Measurements from ENCODE around the gene RIMBP2. TPM values are rescaled to one million over a fixed set of nuclear protein-coding genes. Genes with fewer than 3 reads are reported as not detected.

Gene RIMBP2
- polyA plus RNA-seq, 1 donor (not counting 4 experiments of a cell fraction or from before 2014, with no cell fraction given) = 0.16 TPM

DNA sequence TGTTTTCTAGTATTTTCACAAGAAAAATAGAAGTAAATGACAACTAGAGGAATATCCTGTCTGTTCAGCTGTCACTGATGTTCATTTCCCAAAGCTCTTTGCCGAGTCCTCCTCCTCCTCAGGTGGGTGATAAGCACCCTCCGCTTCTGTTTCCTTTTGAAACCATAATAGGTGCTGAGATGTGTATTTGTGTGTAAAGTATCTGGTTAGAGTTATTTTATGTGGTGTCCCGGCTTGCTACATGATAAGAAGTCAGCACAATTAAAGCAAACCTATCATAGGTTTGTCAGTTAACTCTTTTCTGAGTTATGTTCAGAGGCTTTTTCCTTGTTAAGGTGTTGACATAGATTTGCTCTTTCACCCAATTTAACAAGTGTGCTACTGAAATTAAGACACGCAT is 296.0 kb downstream of the RIMBP2 start:
- H3K36me3 ChIP-seq (ENCODE audit: control insufficient read depth in 2 of 2, extremely low read depth in 1 of 2, insufficient read depth in 2 of 2, low read length in 2 of 2) = no peaks in the 10 kb centered on the region
- H3K9me3 ChIP-seq (ENCODE audit: control insufficient read depth, low read depth, low read length) = no peaks in the 10 kb centered on the region
- H3K4me2 ChIP-seq (ENCODE audit: control insufficient read depth, extremely low read depth, insufficient read depth, low read depth, low read length) = no peak overlapping the region
- no peak overlapping the region for H3K4me3 ChIP-seq (ENCODE audit: control insufficient read depth in 2 of 3, extremely low read depth in 1 of 3, insufficient read depth in 2 of 3, low read depth in 1 of 3, low read length in 3 of 3)
- no peak for TF ChIP-seq EZH2 (IDR thresholded peaks at IDR 0.05; ENCODE audit: low read length)
- TF ChIP-seq, protein P1, sequence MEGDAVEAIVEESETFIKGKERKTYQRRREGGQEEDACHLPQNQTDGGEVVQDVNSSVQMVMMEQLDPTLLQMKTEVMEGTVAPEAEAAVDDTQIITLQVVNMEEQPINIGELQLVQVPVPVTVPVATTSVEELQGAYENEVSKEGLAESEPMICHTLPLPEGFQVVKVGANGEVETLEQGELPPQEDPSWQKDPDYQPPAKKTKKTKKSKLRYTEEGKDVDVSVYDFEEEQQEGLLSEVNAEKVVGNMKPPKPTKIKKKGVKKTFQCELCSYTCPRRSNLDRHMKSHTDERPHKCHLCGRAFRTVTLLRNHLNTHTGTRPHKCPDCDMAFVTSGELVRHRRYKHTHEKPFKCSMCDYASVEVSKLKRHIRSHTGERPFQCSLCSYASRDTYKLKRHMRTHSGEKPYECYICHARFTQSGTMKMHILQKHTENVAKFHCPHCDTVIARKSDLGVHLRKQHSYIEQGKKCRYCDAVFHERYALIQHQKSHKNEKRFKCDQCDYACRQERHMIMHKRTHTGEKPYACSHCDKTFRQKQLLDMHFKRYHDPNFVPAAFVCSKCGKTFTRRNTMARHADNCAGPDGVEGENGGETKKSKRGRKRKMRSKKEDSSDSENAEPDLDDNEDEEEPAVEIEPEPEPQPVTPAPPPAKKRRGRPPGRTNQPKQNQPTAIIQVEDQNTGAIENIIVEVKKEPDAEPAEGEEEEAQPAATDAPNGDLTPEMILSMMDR (optimal IDR thresholded peaks at IDR 0.05 in 1 of 3, IDR thresholded peaks at IDR 0.05 in 1 of 3, conservative IDR thresholded peaks at IDR 0.05 in 1 of 3; ENCODE audit: extremely low read depth in 1 of 3, insufficient read depth in 2 of 3, low read length in 3 of 3) = no peak
- no peaks in the 10 kb centered on the region for H3K4me1 ChIP-seq (ENCODE audit: control insufficient read depth, extremely low read depth, insufficient read depth, low read length)
- no peaks in the 10 kb centered on the region for H3K79me2 ChIP-seq (ENCODE audit: control insufficient read depth, insufficient read depth, low read length)
- no peaks in the 10 kb centered on the region for H3K9me1 ChIP-seq (ENCODE audit: control insufficient read depth, extremely low read depth, insufficient read depth, low read length)
- no peaks in the 10 kb centered on the region for H3K27me3 ChIP-seq (ENCODE audit: control insufficient read depth, extremely low read depth, insufficient read depth, low read length)
- H3K27ac ChIP-seq (ENCODE audit: control insufficient read depth, insufficient read depth, low read length) = no peak overlapping the region
- dilution Hi-C loops (cut with MboI; ENCODE audit: extremely low pct_ligation_motif_present, low sequenced_read_pairs) = no loop called here
- FAIRE-seq (no peak), DNase-seq (ENCODE audit: low read depth, low spot score) (no peak)
- no peak overlapping the region for H2AFZ ChIP-seq (ENCODE audit: control insufficient read depth, low read length)
- no peak overlapping the region for H3K9ac ChIP-seq (ENCODE audit: control insufficient read depth, extremely low read depth, insufficient read depth, low read length)
- no peaks in the 10 kb centered on the region for H4K20me1 ChIP-seq (ENCODE audit: control insufficient read depth, extremely low read depth, insufficient read depth, low read length)

DNA sequence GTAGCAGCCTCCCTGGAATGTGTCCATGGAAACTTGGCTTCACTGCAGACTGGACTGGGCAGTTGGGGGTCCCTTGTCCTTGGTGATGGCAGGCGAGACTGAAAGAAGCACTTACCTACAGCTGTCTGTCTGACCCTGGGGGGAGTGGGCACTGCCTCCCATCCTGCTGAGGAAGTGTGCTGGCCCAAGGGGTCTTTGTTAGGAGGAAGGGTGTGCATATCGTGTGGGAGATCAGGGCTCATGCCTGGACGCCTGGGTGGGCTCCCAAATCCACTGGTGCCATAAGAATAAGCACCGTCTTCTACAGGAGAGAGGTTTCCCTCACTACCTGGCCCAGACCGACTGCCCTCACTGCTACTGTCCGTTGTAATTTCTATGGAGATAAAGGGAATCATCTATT is 297.0 kb downstream of the RIMBP2 start:
- no peak overlapping the region for H2AFZ ChIP-seq (ENCODE audit: control insufficient read depth, low read length)
- no peaks in the 10 kb centered on the region for H3K4me1 ChIP-seq (ENCODE audit: control insufficient read depth, extremely low read depth, insufficient read depth, low read length)
- H3K27me3 ChIP-seq (ENCODE audit: control insufficient read depth, extremely low read depth, insufficient read depth, low read length) = no peaks in the 10 kb centered on the region
- DNase-seq (ENCODE audit: low read depth, low spot score) = no peak
- no peaks in the 10 kb centered on the region for H3K9me1 ChIP-seq (ENCODE audit: control insufficient read depth, extremely low read depth, insufficient read depth, low read length)
- no peak overlapping the region for H3K9ac ChIP-seq (ENCODE audit: control insufficient read depth, extremely low read depth, insufficient read depth, low read length)
- no peak for FAIRE-seq
- dilution Hi-C loops (cut with MboI; ENCODE audit: extremely low pct_ligation_motif_present, low sequenced_read_pairs) = no loop called here
- H3K4me2 ChIP-seq (ENCODE audit: control insufficient read depth, extremely low read depth, insufficient read depth, low read depth, low read length) = no peak overlapping the region
- H3K27ac ChIP-seq (ENCODE audit: control insufficient read depth, insufficient read depth, low read length) = no peak overlapping the region
- no peaks in the 10 kb centered on the region for H4K20me1 ChIP-seq (ENCODE audit: control insufficient read depth, extremely low read depth, insufficient read depth, low read length)
- TF ChIP-seq, protein P1 (optimal IDR thresholded peaks at IDR 0.05 in 1 of 3, IDR thresholded peaks at IDR 0.05 in 1 of 3, conservative IDR thresholded peaks at IDR 0.05 in 1 of 3; ENCODE audit: extremely low read depth in 1 of 3, insufficient read depth in 2 of 3, low read length in 3 of 3) = no peak
- no peak for TF ChIP-seq EZH2 (IDR thresholded peaks at IDR 0.05; ENCODE audit: low read length)
- no peaks in the 10 kb centered on the region for H3K9me3 ChIP-seq (ENCODE audit: control insufficient read depth, low read depth, low read length)
- no peak overlapping the region for H3K4me3 ChIP-seq (ENCODE audit: control insufficient read depth in 2 of 3, extremely low read depth in 1 of 3, insufficient read depth in 2 of 3, low read depth in 1 of 3, low read length in 3 of 3)
- no peaks in the 10 kb centered on the region for H3K79me2 ChIP-seq (ENCODE audit: control insufficient read depth, insufficient read depth, low read length)
- H3K36me3 ChIP-seq (ENCODE audit: control insufficient read depth in 2 of 2, extremely low read depth in 1 of 2, insufficient read depth in 2 of 2, low read length in 2 of 2) = no peaks in the 10 kb centered on the region
